K562 (cell line): ENCODE results near the gene PTPRE.

Experiments
- CHD1 ChIP-seq: fragments of 200-600 bp; sonication (generic); IDR thresholded peaks from one replicate; pipeline ENCODE4 v1.6.1; 2012; ENCODE audit warnings: mild to moderate bottlenecking, moderate library complexity, low read length, inconsistent platforms
- JUND ChIP-seq, 2 experiments: IDR thresholded peaks; 2 replicates in 1 of 2; 3 replicates in 1 of 2; pipeline ENCODE4 v1.6.1; 2011; ENCODE audit warnings: borderline replicate concordance in 2 of 2, low read depth in 2 of 2, low read length in 2 of 2, improper control_type of control experiment in 1 of 2, missing biosample characterization in 1 of 2, missing genetic modification characterization in 1 of 2, missing genetic modification reagents in 1 of 2
- MTF1 ChIP-seq: fragments of 250-450 bp; sonication (Bioruptor Pico); IDR thresholded peaks from 2 replicates; pipeline ENCODE4 v1.9.0; 2021; ENCODE audit warnings: moderate library complexity, mild to moderate bottlenecking, inconsistent platforms, borderline replicate concordance
- MXI1 ChIP-seq: IDR thresholded peaks from 2 replicates; pipeline ENCODE4 v1.6.1; 2011; ENCODE audit warnings: low read depth, mild to moderate bottlenecking, improper control_type of control experiment, low read length
- SPI1 ChIP-seq: IDR thresholded peaks from 2 replicates; pipeline ENCODE4 v1.6.1; 2011; ENCODE audit warnings: low read depth, low read length, control low read depth, borderline replicate concordance
- TF ChIP-seq, protein P1 (sequence below): IDR thresholded peaks from 3 replicates; pipeline ENCODE4 v1.6.1; 2011; ENCODE audit warnings: borderline replicate concordance, mild to moderate bottlenecking; ENCODE audit not compliant: insufficient read length, insufficient read depth
- TF ChIP-seq, protein P2 (sequence below), 3 experiments: IDR thresholded peaks in 2 of 3; conservative IDR thresholded peaks in 1 of 3; 2 replicates each; pipeline ENCODE4 v1.5.1; 2011 to 2012; ENCODE audit warnings: low read length in 3 of 3, mild to moderate bottlenecking in 3 of 3, control low read depth in 2 of 3, improper control_type of control experiment in 1 of 3, inconsistent platforms in 1 of 3, low read depth in 1 of 3, mixed read lengths in 1 of 3, moderate library complexity in 1 of 3; ENCODE audit not compliant: insufficient read depth in 2 of 3

DNA sequence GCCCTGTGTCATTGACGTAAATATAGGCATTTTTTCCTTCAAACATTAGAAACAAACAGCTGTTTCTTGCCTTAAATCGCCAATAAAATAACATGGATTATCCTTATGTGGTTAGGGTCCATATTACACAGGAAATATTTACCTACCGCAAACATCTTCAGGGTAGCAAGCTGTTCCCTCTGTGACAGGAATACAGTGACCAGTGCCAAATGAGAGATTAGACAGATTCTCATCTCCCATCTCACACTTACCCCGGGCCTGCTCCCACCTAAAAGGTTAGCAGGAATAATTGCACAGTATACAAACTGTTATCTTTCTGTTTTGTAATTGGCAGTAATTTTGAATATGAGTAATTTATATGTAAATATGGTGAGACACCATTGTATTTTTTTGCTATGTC lies 202.8 kb downstream of the PTPRE start:
- TF ChIP-seq, protein P1, sequence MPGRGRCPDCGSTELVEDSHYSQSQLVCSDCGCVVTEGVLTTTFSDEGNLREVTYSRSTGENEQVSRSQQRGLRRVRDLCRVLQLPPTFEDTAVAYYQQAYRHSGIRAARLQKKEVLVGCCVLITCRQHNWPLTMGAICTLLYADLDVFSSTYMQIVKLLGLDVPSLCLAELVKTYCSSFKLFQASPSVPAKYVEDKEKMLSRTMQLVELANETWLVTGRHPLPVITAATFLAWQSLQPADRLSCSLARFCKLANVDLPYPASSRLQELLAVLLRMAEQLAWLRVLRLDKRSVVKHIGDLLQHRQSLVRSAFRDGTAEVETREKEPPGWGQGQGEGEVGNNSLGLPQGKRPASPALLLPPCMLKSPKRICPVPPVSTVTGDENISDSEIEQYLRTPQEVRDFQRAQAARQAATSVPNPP, result no peak
- TF ChIP-seq JUND (IDR thresholded peaks at IDR 0.05; ENCODE audit: borderline replicate concordance, low read depth, low read length) (no peak), JUND (tag; IDR thresholded peaks at IDR 0.05; ENCODE audit: borderline replicate concordance, low read depth, low read length) (no peak), CHD1 (no peak), MTF1 (CRISPR knock-in tag) (no peak), SPI1 (no peak), MXI1 (no peak)
- TF ChIP-seq, protein P2, sequence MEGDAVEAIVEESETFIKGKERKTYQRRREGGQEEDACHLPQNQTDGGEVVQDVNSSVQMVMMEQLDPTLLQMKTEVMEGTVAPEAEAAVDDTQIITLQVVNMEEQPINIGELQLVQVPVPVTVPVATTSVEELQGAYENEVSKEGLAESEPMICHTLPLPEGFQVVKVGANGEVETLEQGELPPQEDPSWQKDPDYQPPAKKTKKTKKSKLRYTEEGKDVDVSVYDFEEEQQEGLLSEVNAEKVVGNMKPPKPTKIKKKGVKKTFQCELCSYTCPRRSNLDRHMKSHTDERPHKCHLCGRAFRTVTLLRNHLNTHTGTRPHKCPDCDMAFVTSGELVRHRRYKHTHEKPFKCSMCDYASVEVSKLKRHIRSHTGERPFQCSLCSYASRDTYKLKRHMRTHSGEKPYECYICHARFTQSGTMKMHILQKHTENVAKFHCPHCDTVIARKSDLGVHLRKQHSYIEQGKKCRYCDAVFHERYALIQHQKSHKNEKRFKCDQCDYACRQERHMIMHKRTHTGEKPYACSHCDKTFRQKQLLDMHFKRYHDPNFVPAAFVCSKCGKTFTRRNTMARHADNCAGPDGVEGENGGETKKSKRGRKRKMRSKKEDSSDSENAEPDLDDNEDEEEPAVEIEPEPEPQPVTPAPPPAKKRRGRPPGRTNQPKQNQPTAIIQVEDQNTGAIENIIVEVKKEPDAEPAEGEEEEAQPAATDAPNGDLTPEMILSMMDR (IDR thresholded peaks at IDR 0.05 in 2 of 3, conservative IDR thresholded peaks at IDR 0.05 in 1 of 3; ENCODE audit: insufficient read depth in 2 of 3, low read depth in 1 of 3, low read length in 3 of 3), result no peak
